Glomerular visceral epithelial cell (primary cell): Measurements from ENCODE around the gene LIPA.
"Not testable (repeated sequence)": the region's sequence is repeated elsewhere in the genome, so short reads cannot be mapped to it uniquely, and the experiment has no call there.

ENCODE experiments used
- DNase-seq: peaks from one replicate; pipeline ENCODE4 v3.0.0-alpha.2; 2016; ENCODE audit errors: extremely low spot score

Gene LIPA

GRCh38 chr10:89270153-89270483 is 18.5 kb upstream of the LIPA start:
- DNase-seq, result no peak

- no peak for DNase-seq
Measured at GRCh38 chr10:89269433-89270152, 18.0 kb upstream of the LIPA start.

DNA sequence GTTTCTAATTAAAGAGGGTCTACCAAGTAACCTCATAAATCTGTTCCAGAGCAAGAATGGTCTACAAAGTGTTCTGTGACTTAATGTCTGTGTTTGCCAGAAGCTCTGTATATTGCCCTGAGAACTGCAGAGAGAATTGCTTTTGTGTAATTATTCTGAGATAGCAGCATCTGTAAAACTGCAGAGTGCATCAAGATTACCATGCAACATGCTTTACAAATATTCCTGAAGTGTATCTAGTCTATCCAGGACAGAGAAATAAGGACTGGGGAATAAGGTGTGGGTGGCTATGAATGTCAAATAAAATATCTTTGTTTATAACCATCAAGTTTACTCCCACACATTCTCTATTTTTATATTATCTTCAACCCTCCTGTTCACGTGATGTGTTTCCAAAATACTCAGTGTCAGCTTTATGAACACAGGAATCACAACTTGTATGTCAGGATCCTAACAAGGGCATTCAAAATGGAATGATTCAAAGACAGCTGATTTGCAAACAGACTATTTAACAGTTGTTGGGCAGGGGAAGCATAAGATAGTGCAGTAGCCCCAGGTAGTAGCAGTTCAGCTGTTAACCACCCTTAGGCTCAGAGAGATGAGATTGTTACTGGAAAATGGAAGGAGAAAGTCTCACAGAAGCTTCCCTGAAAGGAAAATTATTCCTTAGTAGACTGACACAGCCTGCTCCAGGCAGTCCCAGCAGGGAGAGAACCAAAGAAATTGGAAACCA is 15.3 kb upstream of the LIPA start:
- DNase-seq, result no peak

GRCh38 chr10:89263531-89263930 is 12.0 kb upstream of the LIPA start:
- DNase-seq, result no peak

DNA sequence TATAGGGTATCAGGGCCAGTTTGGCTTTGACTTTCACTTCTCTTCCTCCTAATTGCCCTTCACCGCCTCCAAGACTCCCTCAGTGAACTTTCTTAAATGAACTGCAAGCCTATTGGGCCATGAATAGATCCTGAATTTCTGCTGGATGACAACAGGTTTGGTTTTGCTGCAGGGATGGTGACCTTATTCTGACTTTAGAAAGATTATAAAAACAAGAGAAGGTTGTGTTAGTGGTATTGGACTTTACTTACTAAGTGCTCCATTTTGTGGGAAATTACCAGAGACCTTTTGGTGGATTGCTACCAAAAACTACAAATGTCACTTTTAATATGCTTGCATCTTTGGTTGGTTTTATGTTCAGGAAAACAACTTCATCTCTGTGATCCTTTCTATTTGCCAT is 11.5 kb upstream of the LIPA start:
- DNase-seq, result no peak

DNA sequence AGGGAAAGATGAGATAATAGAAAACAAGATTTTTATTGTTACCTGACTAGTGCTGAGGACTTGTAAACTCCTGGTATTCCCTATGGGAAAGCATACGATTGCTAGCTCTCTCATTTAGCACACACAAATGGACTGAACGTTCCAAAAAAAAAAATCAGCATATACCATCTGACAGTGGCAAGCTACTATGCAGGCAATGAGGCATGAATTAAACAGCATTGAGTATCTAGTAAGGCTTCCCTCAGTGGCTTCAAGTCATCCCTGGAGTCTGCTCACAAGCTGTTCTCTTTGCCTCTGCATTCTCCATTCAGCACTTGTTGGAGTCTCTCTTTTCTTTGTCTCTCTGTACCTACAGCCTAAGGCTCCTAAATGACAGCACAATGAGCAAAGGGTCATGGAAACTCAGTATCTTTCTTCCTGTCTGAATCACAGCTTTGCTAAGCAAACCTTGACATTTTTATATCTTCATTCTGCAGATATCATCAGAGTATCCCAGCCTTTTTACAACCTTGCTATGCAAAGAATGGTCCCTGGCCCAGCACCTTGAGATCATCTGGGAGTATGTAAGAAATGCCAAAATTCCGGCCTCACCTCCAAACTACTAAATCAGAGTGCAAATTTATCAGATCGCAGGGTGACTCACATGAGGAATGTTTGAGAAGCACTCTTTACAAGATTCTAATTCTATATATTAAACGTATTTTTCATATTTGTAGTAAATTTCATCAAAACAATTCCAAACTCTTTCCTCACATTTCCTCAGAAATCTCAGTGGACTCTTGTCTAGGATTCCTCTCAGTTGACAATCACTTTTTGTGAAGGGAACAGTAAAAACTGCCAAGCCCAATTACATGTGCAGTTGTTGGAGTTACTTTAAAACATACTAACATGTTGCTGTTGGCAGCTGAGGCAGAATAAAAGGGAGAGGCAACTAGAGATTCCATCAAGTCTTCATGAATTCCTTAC is 10.8 kb upstream of the LIPA start:
- DNase-seq, result no peak

DNA sequence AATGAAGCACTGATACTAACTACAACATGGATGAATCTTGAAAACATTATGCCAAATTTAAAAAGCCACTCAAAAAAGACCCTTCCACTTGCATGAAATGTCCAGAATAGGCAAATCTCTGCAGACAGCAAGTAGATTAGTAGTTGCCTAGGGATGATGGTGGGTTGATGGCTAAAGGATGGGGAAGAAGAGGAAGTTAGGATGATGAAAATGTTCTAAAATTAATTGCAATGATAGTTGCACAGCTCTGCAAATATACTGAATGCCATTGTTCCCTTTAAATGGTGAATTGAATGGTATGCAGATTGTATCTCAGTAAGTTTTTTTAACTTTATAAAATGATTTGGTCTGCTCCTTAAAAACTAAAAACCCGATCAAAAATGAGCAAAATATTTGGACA is 7.3 kb upstream of the LIPA start:
- DNase-seq, result no peak

DNA sequence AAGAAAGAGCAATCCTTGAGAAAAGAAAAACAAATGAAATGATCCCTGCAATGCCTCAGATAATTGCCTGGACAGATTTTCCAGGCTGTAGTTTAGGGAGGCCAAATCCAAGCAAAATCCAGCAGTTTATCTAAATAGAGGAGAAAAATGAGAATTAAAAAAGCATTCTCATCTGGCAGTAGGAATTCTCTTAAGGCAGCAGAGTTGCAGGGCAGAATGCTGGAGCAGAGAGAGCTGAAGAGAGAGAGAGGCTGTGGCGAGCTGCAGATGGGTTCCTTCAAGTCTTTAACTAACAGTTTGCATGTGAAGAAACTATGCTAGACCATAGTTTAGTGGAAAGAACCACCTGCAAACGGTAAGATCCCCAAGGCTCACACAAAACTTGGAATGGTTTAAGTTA is 6.0 kb upstream of the LIPA start:
- no peak for DNase-seq

DNA sequence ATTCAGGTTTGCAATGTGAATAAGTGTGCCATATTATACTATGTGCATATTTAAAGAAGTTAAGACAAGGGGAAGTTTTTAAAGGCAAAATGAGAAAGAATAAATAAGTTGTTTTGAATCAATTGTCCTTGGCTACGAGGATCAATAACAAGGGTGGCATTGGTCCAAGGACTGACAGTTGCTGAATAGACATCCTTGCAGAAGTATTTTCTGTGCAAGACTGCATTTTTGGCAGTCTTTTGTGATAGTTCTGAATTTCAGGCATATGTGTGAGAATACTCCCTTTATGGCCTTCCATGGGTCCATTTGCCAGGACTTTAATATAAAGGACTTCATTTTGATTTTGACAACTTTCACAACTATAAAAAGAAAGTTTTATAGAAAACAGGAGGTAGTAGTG is 5.4 kb upstream of the LIPA start:
- DNase-seq, result no peak

GRCh38 chr10:89256340-89256739 is 4.8 kb upstream of the LIPA start:
- DNase-seq, result no peak

GRCh38 chr10:89255793-89256192 is 4.2 kb upstream of the LIPA start:
- no peak for DNase-seq

DNA sequence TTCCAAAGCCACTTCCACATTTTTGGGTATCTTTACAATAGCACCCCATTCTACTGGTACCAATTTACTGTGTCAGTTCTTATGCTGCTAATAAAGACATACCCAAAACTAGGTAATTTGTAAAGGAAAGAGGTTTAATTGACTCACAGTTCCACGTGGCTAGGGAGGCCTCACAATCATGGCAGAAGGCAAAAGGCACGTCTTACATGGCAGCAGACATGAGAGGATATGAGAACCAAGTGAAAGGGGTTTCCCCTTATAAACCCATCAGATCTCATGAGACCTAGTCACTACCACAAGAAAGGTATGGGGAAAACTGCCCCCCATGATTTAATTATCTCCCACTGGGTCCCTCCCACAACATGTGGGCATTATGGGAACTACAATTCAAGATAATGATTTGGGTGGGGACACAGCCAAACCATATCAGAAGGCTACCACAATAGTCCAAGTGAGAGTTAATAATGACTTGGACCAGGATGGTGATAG is 3.6 kb upstream of the LIPA start:
- DNase-seq, result not testable (repeated sequence)

DNA sequence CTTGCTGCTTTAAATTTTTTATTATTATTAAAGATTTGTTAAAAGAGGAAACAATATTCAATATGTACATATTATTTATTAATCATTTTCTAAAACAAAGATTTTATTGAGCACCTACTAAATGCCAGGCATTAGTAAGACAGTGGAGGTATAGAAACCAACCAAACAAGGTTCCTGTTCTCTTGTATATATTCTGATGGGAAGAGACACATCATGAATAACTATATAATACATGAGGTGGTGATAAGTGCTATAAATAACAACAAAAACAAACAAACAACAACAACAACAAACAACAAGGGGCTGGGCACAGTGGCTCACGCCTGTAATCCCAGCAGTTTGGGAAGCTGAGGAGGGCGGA is 630 bp upstream of the LIPA start:
- DNase-seq, result no peak

- no peak for DNase-seq
Measured at GRCh38 chr10:89250865-89251408, 638 bp downstream of the LIPA start.

DNA sequence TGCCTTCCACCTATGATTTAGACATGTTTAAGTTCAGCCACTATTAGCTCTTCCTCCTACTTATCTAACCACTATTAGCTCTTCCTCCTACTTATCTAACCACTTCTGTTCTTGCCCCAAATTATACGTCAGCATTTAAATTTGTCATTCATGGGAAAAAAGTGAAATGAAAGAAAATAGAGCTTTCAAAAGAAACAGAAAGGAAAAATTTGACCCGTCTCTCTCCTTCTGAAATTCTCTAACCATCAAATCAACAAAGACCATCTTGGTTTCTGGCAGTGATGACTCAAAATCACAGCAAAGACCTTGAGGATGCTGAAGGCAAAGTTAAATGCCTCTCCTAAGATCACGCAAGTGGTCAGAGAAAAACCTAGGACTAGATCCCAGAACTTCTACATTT is 2.6 kb downstream of the LIPA start:
- DNase-seq, result no peak

GRCh38 chr10:89247623-89248022 is 4.0 kb downstream of the LIPA start:
- DNase-seq, result not testable (repeated sequence)

DNA sequence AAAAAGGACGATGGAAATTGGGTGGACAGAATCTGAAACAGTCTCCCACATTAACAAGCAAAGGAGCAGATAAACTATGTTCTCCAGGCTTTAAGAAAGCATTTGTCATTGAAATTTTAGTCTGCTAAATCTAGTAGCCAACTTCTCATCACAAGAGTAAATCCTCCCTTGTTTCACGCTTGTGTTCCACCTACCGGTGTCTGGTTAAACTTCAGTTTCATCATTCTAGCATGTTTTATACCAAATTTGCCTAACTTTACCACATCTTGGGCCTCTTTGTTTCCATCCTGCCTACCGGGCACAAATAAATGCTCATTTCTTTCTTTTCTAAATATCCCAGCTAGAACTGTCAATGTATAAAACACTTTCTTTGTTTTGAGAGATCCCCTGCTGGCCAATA is 5.8 kb downstream of the LIPA start:
- no peak for DNase-seq

DNA sequence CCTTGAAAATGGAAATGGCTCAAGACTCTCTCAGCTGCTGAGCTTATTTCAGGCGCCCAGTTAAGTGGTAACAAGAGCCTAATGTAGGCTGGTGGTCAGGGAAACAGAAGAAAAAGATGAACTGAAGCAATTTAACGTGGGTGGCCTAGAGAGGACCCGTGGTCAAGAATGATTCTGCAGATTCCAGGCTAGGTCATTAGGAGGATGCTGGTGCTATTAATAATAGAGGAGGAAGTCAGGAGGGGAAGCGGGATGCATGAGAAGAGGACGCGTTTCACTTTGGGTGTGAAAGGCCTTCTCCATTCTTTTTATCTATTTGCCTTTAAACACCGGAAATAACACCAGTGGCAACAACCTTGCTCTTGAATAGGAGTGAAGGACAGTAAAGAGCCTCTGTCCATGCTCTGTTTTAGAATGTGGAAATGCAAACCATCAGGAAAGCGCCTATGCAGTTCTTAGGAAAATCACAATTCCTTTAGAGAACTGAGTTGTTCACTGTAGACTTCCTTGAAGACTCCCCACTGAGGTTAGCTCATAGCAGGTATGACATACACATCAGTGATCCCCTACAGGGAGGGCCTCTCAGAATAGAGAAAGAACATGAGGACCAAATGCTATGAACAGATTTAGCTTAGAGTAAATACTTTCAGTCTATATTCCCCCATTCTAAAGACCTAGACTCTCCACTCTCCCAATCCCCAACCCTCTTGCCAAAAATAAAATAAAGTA is 8.6 kb downstream of the LIPA start:
- no peak for DNase-seq

- DNase-seq, result no peak
Measured at GRCh38 chr10:89242345-89242684, 9.3 kb downstream of the LIPA start.

DNA sequence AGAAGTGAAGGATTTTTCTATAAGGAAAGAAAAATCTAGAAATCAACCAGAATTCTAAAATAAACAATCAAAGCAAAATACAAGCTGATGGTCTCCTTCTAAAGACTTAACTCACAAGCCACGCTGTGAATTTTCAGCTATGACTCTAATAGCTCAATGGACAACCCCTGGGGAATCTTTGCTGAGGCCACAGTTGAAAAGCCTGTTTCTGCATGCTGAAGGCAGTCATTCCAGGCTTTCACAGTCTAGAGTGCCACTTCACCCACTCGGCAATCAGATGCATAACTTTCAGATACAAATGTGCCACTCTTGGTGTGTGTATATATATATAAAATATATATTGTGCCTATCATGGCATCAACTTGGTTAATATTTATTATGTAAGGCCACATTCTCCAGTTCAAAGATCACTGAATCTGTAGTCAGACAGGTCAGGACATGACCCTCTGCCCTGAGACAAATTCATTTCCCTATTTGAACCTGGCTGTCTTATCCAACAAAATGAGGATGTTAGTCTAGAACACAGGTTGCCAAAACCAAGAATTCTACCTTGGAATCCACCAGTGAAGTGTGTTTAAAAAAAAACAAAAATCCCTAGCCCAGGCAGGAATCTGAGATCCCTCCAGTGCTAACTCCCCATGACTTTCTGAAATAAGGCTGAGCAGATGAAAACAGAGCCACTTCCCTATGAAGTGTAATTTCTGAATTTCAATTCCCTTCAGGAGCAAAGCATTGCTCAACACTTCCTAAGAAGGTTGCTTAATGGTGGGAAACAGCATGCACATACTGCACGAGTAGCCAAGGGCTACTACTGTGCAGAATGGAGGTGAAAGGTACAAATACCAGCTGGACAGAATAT is 9.9 kb downstream of the LIPA start:
- DNase-seq, result no peak

DNA sequence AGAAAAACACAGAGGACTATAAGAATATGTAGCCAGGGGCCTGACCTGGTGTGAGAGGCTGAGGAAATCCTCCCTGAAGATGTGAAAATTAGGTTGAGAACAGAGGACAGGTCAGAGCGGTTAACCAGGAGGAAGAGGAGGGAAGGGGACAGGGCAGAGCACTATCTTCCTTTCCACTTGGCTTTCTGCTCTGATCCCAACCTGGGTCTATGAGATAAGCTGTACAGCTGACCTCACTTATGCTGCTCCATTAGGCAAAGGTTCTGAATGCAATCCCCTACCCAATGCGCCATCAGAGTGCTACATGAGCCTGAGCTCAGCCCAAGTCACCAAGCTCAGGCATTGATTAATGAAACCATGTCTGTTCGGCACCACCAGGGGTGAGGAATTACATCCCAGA is 10.5 kb downstream of the LIPA start:
- no peak for DNase-seq
